ENCODE results near the gene HPN.

The HPN gene

DNA sequence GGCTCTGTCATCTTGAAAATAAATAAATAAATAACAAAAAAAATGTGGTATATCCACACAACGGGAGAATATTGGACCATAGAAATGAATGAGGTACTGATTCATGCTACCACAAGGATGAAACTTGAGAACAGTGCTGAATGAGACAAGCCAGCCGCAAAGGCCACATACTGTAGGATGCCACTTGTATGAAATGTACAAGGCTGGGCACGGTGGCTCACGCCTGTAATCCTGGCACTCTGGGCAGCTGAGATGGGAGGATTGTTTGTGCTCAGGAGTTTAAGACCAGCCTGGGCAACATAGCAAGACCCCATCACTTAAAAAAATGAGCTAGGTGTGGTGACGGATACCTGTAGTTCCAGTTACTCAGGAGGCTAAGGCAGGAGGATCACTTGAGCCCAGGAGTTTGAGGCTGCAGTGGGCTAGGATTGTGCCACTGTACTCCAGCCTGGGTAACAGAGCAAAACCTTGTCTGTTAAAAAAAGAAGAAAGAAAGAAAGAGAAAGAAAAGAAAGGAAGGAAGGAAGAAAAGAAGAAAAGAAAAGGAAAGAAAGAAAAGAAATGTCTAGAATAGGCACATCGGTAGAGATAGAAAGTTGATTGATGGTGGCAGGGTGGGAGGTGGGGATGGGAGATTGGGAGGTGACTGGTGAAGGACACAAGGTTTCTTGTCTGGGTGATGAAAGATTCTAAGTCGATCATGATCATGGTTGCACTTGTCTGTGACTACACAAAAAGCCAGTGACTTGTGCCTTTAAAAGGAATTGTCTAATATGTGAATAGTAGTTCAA, 20.3 kb downstream of the HPN start:
- TF ChIP-seq, protein P1, sequence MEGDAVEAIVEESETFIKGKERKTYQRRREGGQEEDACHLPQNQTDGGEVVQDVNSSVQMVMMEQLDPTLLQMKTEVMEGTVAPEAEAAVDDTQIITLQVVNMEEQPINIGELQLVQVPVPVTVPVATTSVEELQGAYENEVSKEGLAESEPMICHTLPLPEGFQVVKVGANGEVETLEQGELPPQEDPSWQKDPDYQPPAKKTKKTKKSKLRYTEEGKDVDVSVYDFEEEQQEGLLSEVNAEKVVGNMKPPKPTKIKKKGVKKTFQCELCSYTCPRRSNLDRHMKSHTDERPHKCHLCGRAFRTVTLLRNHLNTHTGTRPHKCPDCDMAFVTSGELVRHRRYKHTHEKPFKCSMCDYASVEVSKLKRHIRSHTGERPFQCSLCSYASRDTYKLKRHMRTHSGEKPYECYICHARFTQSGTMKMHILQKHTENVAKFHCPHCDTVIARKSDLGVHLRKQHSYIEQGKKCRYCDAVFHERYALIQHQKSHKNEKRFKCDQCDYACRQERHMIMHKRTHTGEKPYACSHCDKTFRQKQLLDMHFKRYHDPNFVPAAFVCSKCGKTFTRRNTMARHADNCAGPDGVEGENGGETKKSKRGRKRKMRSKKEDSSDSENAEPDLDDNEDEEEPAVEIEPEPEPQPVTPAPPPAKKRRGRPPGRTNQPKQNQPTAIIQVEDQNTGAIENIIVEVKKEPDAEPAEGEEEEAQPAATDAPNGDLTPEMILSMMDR (IDR thresholded peaks at IDR 0.05; ENCODE audit: borderline replicate concordance, insufficient read depth, low read depth, low read length): no peak
- H3K4me3 ChIP-seq (ENCODE audit: low read depth, low read length): no peak overlapping the region

DNA sequence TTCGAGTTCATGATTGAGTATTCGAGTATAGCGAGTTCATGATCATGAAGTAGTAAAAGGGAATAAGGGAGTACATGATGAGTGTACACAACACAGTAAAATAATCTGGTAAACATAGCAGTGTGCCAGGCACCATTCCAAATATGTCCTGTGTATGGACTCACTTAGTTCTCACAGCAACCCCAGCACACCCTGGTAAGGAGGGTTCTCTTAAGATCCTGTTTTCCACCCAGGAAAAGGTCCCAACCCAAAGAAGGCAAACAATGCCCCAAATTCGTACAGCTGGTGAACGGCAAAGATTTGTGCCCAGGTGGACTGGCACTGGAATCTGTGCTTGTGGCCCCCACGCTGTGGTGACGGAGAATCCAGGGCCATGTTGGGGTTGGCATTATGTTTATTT, 21.4 kb downstream of the HPN start:
- H3K4me3 ChIP-seq (ENCODE audit: low read depth, low read length): no peak overlapping the region
- TF ChIP-seq, protein P1 (IDR thresholded peaks at IDR 0.05; ENCODE audit: borderline replicate concordance, insufficient read depth, low read depth, low read length): no peak

DNA sequence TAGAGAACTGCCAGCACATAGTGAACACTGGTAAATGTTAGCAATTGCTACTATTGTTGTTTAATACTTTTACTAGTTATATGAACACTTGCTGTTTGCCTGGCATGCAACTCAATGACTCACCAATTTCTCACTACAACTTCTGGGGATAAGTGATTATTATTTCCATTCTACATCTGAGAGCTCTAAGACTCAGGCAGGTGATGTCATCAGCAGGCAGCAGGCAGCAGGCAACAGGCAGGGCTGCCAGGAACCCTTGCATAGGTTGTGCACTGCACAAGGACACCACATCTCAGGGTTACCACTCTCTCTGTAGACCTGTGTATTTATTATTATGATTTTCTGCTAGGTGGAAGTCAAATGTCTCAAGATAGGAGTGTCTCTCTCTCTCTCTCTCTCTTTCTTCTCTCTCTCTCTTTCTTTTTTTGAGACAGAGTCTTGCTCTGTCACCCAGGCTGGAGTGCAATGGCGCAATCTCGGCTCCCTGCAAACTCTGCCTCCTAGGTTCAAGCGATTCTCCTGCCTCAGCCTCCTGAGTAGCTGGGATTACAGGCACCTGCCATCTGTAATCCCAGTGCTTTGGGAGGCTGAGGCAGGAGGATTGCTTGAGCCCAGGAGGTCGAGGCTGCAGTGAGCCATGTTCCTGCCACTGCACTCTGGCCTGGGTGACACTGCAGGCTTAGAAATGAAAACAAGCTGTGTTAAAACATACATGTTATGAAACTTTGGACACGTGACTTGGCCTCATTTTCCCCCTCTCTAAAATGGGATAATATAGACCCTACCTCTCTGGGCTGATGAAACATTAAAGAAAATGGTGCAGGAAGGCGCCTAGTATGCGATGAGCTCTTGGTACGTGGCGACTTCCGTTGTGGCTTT, 22.7 kb downstream of the HPN start:
- TF ChIP-seq, protein P1 (IDR thresholded peaks at IDR 0.05; ENCODE audit: borderline replicate concordance, insufficient read depth, low read depth, low read length): no peak
- no peak overlapping the region for H3K4me3 ChIP-seq (ENCODE audit: low read depth, low read length)

DNA sequence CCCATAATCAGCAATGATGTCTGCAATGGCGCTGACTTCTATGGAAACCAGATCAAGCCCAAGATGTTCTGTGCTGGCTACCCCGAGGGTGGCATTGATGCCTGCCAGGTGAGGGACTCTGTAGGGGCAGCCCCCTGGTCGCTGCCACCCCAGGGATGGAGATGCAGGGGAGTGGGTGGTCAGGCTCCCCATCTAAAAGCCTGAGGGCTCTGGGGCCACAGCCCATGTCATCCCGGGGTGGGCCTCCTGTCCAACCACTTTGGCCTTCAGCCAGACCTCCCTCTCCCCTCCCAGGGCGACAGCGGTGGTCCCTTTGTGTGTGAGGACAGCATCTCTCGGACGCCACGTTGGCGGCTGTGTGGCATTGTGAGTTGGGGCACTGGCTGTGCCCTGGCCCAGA, 24.1 kb downstream of the HPN start:
- TF ChIP-seq, protein P1 (IDR thresholded peaks at IDR 0.05; ENCODE audit: borderline replicate concordance, insufficient read depth, low read depth, low read length): no peak
- H3K4me3 ChIP-seq (ENCODE audit: low read depth, low read length): no peak overlapping the region

DNA sequence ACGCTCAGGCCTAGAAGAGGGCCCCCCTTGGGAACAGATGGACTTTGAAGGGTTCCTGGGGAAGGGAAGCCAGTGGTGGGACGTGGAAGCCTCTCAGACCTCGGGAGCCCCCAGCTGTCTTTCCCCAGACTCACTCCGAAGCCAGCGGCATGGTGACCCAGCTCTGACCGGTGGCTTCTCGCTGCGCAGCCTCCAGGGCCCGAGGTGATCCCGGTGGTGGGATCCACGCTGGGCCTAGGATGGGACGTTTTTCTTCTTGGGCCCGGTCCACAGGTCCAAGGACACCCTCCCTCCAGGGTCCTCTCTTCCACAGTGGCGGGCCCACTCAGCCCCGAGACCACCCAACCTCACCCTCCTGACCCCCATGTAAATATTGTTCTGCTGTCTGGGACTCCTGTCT, 24.6 kb downstream of the HPN start:
- no peak overlapping the region for H3K4me3 ChIP-seq (ENCODE audit: low read depth, low read length)
- TF ChIP-seq, protein P1 (IDR thresholded peaks at IDR 0.05; ENCODE audit: borderline replicate concordance, insufficient read depth, low read depth, low read length): no peak

DNA sequence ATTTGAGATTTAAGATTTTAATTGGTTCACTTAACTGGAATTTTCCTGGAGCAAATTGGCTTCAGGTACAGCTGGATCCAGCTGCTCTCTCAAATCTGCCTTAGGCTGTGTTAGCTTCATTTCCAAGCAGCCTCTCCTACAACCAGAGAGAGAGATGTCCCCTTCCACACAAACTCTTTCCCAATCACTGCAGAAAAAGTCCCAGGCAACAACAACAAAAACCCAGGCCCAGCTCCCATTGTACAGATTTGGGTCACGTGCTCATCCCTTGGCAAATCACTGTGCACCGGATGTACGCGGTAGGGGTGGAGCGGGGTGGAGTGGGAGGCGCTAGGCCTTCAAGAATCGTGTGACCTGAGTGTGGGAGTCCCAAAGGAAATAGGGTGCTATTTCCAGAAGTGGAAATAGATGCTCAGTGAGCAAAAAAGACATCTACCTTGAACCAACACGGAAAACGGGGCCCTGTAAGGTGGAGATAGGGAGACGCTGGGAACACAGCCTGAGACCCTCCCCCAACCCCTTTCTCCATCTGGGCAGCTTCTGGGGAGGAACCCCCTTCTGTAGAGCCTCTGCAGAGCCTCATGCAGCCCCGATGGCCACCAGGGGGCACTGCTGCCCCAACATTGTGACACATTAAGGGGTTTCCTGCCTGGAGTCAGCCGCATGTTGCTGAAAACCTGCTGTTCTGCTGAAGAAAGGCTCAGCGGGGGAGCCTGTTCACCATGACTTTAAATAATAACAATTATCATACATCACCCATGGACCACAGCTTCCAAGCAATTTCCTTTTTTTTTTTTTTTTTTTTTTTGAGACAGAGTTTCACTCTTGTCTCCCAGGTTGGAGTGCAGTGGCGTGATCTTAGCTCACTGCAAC, 25.4 kb downstream of the HPN start:
- TF ChIP-seq, protein P1 (IDR thresholded peaks at IDR 0.05; ENCODE audit: borderline replicate concordance, insufficient read depth, low read depth, low read length): peak; percentile 86
- no peak overlapping the region for H3K4me3 ChIP-seq (ENCODE audit: low read depth, low read length)
